ENCODE results near the gene CAMKMT.

The CAMKMT gene

DNA sequence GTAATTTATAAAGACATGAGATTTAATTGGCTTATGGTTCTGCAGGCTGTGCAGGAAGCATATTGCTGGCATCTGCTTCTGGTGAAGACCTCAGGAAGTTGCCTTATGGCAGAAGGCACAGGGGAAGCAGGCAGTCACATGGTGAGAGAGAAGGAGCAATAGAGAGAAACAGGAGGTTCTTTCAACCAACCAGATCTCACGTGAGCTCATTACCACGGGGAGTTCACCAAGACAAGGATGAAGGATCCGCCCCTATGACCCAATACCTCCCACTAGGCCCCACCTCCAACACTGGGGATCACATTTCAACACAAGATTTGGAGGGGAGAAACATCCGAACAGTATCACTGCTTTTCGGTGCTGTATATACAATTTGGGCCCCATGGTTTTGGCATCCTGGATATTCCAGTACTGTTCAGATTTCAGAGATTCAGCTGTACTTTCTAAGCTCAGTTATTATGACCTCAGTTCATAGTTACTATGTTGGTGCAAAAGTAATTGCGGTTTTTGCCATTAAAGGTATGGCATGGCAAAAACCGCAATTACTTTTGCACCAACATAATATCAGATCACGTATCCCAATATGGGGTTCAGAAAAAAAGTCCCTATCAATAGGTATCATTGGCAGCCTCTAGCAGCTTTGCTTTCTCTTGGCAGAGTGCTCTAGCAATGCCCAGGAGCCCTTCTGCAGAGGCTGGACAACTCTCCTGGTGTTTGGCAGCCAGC is 390.2 kb downstream of the CAMKMT start:
- Histone ChIP-seq H3K27ac (ENCODE audit: insufficient read depth, low read depth, low read length, poor library complexity, severe bottlenecking) (no peak overlapping the region), H3K27me3 (ENCODE audit: control insufficient read depth, insufficient read depth, low read length, poor library complexity, severe bottlenecking) (no peaks in the 10 kb centered on the region), H3K9me3 (ENCODE audit: control insufficient read depth, low read length) (no peaks in the 10 kb centered on the region), H3K4me3 (ENCODE audit: insufficient read depth, low read depth, low read length) (no peak overlapping the region), H3K4me1 (ENCODE audit: control insufficient read depth, insufficient read depth, low read length) (peaks cover under 1% of the 10 kb centered on the region), H3K36me3 (ENCODE audit: control insufficient read depth, insufficient read depth, low read length) (no peaks in the 10 kb centered on the region)
- 75 to 79% methylated on average over 8 of the region's 8 CpGs for WGBS, 2 experiments

DNA sequence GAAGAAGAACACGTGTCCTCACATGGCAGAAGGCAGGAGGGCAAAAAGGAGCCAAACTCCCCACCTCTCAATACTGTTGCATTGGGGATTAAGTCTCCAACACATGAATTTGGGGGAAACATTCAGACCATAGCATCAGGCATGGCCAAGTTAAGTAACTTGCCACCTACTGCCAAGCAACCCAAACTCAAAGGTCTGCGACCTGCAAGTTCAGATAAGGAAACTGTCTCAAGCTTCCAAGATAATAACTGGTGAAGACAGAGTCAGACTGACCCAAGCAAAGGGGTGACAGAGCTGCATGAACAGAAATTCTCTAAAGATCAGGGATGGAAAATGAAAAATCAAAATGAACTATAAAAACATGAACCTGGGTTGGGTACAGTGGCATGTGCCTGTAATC is 391.0 kb downstream of the CAMKMT start:
- no peak overlapping the region for H3K4me3 ChIP-seq (ENCODE audit: insufficient read depth, low read depth, low read length)
- H3K27ac ChIP-seq (ENCODE audit: insufficient read depth, low read depth, low read length, poor library complexity, severe bottlenecking) = no peak overlapping the region
- no peaks in the 10 kb centered on the region for H3K36me3 ChIP-seq (ENCODE audit: control insufficient read depth, insufficient read depth, low read length)
- no peaks in the 10 kb centered on the region for H3K4me1 ChIP-seq (ENCODE audit: control insufficient read depth, insufficient read depth, low read length)
- no peaks in the 10 kb centered on the region for H3K27me3 ChIP-seq (ENCODE audit: control insufficient read depth, insufficient read depth, low read length, poor library complexity, severe bottlenecking)
- H3K9me3 ChIP-seq (ENCODE audit: control insufficient read depth, low read length) = no peaks in the 10 kb centered on the region
- 95 to 100% methylated on average over 2 of the region's 2 CpGs for WGBS, 2 experiments

DNA sequence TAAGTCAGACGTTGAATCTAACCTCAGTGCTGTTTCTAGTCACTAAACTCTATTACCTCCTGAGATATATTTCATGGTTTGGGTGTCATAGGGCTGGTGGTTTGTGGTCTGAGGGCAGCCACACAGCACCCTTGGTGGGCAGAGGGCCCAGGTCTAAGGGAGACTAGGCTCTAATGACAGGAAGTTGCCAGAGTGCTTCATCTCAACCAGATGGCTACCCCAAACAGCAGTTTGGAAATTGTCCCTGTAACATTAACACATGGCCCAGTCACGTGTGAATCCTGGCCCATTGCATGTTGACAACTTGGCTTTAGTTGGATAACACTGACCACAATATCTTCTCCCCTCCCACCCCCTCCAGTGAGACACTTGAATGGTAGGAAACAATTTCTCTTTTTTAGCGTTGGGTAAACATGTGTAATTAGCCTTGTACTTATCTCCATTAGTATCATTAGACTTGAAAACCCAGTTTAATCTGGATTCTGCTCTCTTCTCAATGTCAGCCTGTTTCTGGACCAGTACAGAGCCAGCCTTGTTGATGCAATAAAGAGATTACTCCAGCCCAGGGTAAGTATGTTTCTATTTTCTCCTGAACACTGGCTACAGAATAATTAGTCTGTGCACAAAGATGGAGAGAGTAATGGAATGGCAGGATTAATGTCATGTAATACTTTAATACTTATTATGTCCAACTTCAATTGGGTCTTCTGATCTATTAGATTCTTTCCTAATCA is 392.0 kb downstream of the CAMKMT start:
- WGBS, 2 experiments = 91 to 99% methylated on average over 3 of the region's 3 CpGs
- Histone ChIP-seq H3K9me3 (ENCODE audit: control insufficient read depth, low read length) (no peaks in the 10 kb centered on the region), H3K36me3 (ENCODE audit: control insufficient read depth, insufficient read depth, low read length) (no peaks in the 10 kb centered on the region), H3K4me1 (ENCODE audit: control insufficient read depth, insufficient read depth, low read length) (peaks cover 7% of the 10 kb centered on the region), H3K27me3 (ENCODE audit: control insufficient read depth, insufficient read depth, low read length, poor library complexity, severe bottlenecking) (no peaks in the 10 kb centered on the region), H3K4me3 (ENCODE audit: insufficient read depth, low read depth, low read length) (no peak overlapping the region), H3K27ac (ENCODE audit: insufficient read depth, low read depth, low read length, poor library complexity, severe bottlenecking) (no peak overlapping the region)

DNA sequence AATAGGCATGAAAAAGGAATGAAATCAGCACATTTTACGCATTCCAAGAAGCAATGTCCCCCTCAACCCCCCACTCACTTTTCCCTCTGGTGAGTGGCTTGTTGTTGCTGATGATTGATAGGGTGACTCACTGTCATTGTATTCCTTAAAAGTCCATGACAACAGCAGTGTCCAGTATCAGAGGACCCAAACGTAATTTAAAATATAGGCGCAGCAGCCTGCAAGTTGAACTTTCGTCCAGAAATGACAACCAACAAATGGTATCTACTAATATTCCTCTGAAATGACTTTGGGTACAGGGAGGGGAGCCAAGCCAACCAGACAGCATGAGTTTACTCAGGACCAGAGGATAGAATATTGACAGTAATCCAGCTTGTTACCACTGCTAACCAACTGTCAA is 396.8 kb downstream of the CAMKMT start:
- no peak overlapping the region for H3K27ac ChIP-seq (ENCODE audit: insufficient read depth, low read depth, low read length, poor library complexity, severe bottlenecking)
- peaks cover 8% of the 10 kb centered on the region for H3K4me1 ChIP-seq (ENCODE audit: control insufficient read depth, insufficient read depth, low read length)
- peaks cover 3% of the 10 kb centered on the region for H3K27me3 ChIP-seq (ENCODE audit: control insufficient read depth, insufficient read depth, low read length, poor library complexity, severe bottlenecking)
- H3K9me3 ChIP-seq (ENCODE audit: control insufficient read depth, low read length) = no peaks in the 10 kb centered on the region
- H3K36me3 ChIP-seq (ENCODE audit: control insufficient read depth, insufficient read depth, low read length) = no peaks in the 10 kb centered on the region
- WGBS, 2 experiments = 80 to 87% methylated on average over 3 of the region's 4 CpGs
- no peak overlapping the region for H3K4me3 ChIP-seq (ENCODE audit: insufficient read depth, low read depth, low read length)

DNA sequence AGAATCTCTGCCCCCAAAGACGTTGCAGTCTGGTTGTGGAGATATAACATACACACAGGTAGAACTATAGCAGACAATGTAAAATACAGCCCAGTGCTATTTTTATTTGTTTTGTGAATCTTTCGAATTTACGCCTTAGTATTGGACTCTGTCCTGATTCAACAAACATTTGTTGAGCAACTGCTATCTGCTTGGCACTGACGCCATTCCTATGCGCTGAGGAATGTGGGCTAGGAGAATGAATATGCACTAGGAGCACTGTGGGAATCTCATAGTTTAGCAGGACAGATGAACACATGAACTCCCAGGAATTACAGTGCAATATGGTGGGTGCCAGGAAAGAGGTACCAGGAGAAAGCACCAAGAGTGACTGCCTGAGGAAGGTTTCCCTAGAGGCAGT is 398.1 kb downstream of the CAMKMT start:
- H3K4me3 ChIP-seq (ENCODE audit: insufficient read depth, low read depth, low read length) = no peak overlapping the region
- peaks cover 14% of the 10 kb centered on the region for H3K27me3 ChIP-seq (ENCODE audit: control insufficient read depth, insufficient read depth, low read length, poor library complexity, severe bottlenecking)
- H3K4me1 ChIP-seq (ENCODE audit: control insufficient read depth, insufficient read depth, low read length) = peaks cover 8% of the 10 kb centered on the region
- no peaks in the 10 kb centered on the region for H3K36me3 ChIP-seq (ENCODE audit: control insufficient read depth, insufficient read depth, low read length)
- no peak overlapping the region for H3K27ac ChIP-seq (ENCODE audit: insufficient read depth, low read depth, low read length, poor library complexity, severe bottlenecking)
- 95 to 97% methylated on average over 5 of the region's 5 CpGs for WGBS, 2 experiments
- no peaks in the 10 kb centered on the region for H3K9me3 ChIP-seq (ENCODE audit: control insufficient read depth, low read length)

DNA sequence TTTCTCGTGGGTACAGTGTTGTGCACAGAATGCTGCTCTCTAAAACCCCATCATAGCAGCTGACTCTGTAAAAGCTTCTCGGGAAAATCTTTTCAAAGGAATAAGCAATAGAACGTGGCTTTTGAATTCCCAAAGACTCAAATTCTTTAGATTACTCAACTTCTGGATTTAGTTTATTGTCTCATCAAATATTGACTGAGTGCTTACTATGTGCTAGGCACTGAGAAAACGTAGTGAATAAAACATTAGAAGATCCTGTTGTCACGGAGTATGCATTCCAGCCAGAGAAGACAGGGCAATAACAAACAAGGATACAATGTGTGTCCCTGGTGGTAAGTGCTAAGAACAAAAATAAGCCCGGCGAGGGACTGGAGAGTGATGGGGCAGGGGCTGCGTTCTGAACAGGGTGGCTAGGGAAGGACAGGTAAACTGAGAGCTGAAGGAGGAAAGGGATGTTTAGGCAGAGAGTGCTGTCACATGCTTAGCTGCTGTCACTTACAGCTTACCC is 401.6 kb downstream of the CAMKMT start:
- Histone ChIP-seq H3K9me3 (ENCODE audit: control insufficient read depth, low read length) (no peaks in the 10 kb centered on the region), H3K27me3 (ENCODE audit: control insufficient read depth, insufficient read depth, low read length, poor library complexity, severe bottlenecking) (peaks cover 49% of the 10 kb centered on the region), H3K4me3 (ENCODE audit: insufficient read depth, low read depth, low read length) (no peak overlapping the region), H3K36me3 (ENCODE audit: control insufficient read depth, insufficient read depth, low read length) (no peaks in the 10 kb centered on the region), H3K27ac (ENCODE audit: insufficient read depth, low read depth, low read length, poor library complexity, severe bottlenecking) (no peak overlapping the region), H3K4me1 (ENCODE audit: control insufficient read depth, insufficient read depth, low read length) (peaks cover 10% of the 10 kb centered on the region)
- 59 to 62% methylated on average over 7 to 8 of the region's 8 CpGs for WGBS, 2 experiments

DNA sequence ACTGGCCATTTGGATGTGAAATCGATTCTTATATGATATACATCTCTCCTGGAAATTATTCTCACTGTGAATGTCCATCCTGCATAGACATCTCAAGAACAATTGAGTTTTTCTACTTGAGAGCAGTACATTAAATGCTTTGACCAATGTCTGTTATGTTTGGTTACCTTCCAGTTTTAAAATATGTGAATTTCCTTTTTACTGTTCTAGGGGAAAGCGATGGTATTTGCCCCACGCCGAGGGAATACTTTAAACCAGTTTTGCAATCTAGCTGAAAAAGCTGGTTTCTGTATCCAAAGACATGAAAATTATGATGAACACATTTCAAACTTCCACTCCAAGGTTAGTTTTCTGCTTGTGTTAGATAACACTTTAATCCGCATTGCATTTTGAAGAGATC is 404.5 kb downstream of the CAMKMT start:
- peaks cover 14% of the 10 kb centered on the region for H3K4me1 ChIP-seq (ENCODE audit: control insufficient read depth, insufficient read depth, low read length)
- H3K36me3 ChIP-seq (ENCODE audit: control insufficient read depth, insufficient read depth, low read length) = no peaks in the 10 kb centered on the region
- H3K27ac ChIP-seq (ENCODE audit: insufficient read depth, low read depth, low read length, poor library complexity, severe bottlenecking) = no peak overlapping the region
- no peak overlapping the region for H3K4me3 ChIP-seq (ENCODE audit: insufficient read depth, low read depth, low read length)
- H3K9me3 ChIP-seq (ENCODE audit: control insufficient read depth, low read length) = no peaks in the 10 kb centered on the region
- H3K27me3 ChIP-seq (ENCODE audit: control insufficient read depth, insufficient read depth, low read length, poor library complexity, severe bottlenecking) = peaks cover 78% of the 10 kb centered on the region
- WGBS, 2 experiments = 95 to 97% methylated on average over 4 to 5 of the region's 5 CpGs

DNA sequence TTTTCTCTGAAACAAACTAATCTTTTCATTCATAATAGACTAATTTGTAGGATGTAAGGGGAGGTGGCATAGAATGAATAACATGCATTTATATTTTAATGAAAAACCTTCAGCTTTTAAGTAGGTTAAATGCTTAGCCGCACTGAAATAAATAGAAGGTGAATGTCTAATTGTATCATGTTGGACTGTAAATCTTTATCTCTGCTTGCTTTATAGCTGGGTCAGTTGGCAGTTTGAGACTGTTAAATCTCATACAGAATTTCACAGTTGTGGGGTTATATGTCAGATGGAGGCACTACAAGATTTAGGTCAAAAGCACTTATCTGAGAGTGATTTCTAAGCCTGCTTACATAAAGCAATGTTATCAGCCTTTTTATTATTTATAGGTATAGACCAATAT is 405.0 kb downstream of the CAMKMT start:
- no peaks in the 10 kb centered on the region for H3K9me3 ChIP-seq (ENCODE audit: control insufficient read depth, low read length)
- no peaks in the 10 kb centered on the region for H3K36me3 ChIP-seq (ENCODE audit: control insufficient read depth, insufficient read depth, low read length)
- peaks cover 84% of the 10 kb centered on the region for H3K27me3 ChIP-seq (ENCODE audit: control insufficient read depth, insufficient read depth, low read length, poor library complexity, severe bottlenecking)
- 90 to 97% methylated on average over 1 of the region's 1 CpG for WGBS, 2 experiments
- no peak overlapping the region for H3K27ac ChIP-seq (ENCODE audit: insufficient read depth, low read depth, low read length, poor library complexity, severe bottlenecking)
- H3K4me3 ChIP-seq (ENCODE audit: insufficient read depth, low read depth, low read length) = no peak overlapping the region
- peaks cover 14% of the 10 kb centered on the region for H3K4me1 ChIP-seq (ENCODE audit: control insufficient read depth, insufficient read depth, low read length)

DNA sequence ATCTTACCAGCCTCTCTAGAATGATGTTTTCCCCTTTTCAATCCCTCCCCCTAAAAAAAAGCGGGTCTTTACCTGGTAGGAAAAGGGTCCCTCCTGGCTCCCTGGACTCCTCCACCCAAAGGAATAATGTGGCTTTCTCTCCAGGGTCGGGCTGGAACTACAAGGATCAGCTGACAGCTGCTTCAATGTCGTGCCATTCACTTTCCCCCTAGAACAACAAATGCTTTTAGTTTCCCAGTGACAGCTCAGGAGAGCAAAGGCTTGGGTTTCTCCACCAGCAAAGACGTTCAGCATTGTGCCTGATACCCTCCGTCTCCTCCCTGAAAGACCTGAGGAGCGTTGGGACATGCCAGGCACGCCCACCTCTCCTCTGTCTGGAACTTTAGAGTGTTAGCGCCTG is 405.9 kb downstream of the CAMKMT start:
- Histone ChIP-seq H3K4me1 (ENCODE audit: control insufficient read depth, insufficient read depth, low read length) (peaks cover 24% of the 10 kb centered on the region), H3K27me3 (ENCODE audit: control insufficient read depth, insufficient read depth, low read length, poor library complexity, severe bottlenecking) (peaks cover 92% of the 10 kb centered on the region), H3K27ac (ENCODE audit: insufficient read depth, low read depth, low read length, poor library complexity, severe bottlenecking) (no peak overlapping the region), H3K9me3 (ENCODE audit: control insufficient read depth, low read length) (no peaks in the 10 kb centered on the region), H3K36me3 (ENCODE audit: control insufficient read depth, insufficient read depth, low read length) (no peaks in the 10 kb centered on the region), H3K4me3 (ENCODE audit: insufficient read depth, low read depth, low read length) (no peak overlapping the region)
- WGBS, 2 experiments = 34 to 35% methylated on average over 8 of the region's 8 CpGs

DNA sequence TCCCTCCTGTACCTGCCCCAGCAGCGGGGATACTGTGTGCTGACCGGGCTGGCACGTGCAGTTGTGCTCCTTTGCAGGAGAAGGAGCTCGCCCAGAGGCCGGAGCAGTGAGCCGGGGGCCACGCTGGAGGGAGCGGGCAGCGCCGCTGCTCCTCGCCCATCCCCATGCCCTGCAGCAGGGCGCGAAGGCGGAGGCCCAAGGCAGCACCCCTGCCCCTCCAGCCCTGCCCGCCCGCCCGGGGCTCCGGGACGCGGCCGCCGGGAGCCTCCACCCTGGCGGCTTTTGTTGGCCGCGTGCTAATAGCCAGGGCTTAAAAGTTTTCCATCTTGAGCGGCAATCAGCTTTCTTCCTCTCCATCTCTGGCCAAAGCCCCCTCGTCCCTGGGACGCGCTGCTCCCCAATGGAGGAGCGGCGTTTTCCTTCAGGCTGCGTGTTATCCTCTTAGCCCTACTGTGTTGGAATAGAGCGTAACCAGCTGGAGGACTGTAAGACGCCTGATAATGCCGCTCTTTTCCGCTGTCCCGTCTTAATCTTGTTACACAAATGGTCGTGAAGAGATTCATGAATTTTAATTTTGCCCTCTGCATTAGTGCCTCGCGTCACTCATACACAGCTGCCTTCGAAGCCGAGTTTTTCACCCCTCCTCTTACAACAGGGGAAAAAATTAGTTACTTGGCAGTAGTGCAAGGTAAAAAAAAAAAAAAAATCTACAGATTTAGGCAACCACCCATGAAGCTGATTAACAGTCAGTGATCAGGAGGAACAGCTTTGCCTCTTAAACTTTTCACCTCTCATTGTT is 406.9 kb downstream of the CAMKMT start:
- Histone ChIP-seq H3K27me3 (ENCODE audit: control insufficient read depth, insufficient read depth, low read length, poor library complexity, severe bottlenecking) (peaks cover 97% of the 10 kb centered on the region), H3K27ac (ENCODE audit: insufficient read depth, low read depth, low read length, poor library complexity, severe bottlenecking) (no peak overlapping the region), H3K36me3 (ENCODE audit: control insufficient read depth, insufficient read depth, low read length) (no peaks in the 10 kb centered on the region), H3K4me3 (ENCODE audit: insufficient read depth, low read depth, low read length) (no peak overlapping the region), H3K4me1 (ENCODE audit: control insufficient read depth, insufficient read depth, low read length) (peaks cover 27% of the 10 kb centered on the region), H3K9me3 (ENCODE audit: control insufficient read depth, low read length) (no peaks in the 10 kb centered on the region)
- 1 to 2% methylated on average over 40 to 42 of the region's 42 CpGs for WGBS, 2 experiments

Measured in ectodermal cell (in vitro differentiated cells).